Type B pancreatic cell (in vitro differentiated cells): ENCODE measurements around the gene PRDM16. TPM values are rescaled to one million over a fixed set of nuclear protein-coding genes. Genes with fewer than 3 reads are reported as not detected.
A peak's percentile ranks its signal among the peaks of the same experiment; 100 is the strongest.

Source experiments
- DNase-seq: peaks from one replicate; pipeline ENCODE4 v3.0.0; 2021; ENCODE audit warnings: mixed read lengths; ENCODE audit not compliant: unreplicated experiment; ENCODE audit errors: extremely low spot score
- H3K27ac Mint-ChIP-seq: 2 replicates; pipeline ENCODE4 v1.8.0; 2021; ENCODE audit warnings: mild to moderate bottlenecking, mixed read lengths
- H3K27me3 Mint-ChIP-seq: 2 replicates; pipeline ENCODE4 v1.8.0; 2021; ENCODE audit warnings: mixed read lengths
- H3K36me3 Mint-ChIP-seq: 2 replicates; pipeline ENCODE4 v1.8.0; 2021; ENCODE audit warnings: mixed read lengths
- H3K4me1 Mint-ChIP-seq: one replicate; pipeline ENCODE4 v1.8.0; 2021; ENCODE audit warnings: mixed read lengths; ENCODE audit not compliant: unreplicated experiment
- H3K4me3 Mint-ChIP-seq: 2 replicates; pipeline ENCODE4 v1.8.0; 2021; ENCODE audit warnings: mild to moderate bottlenecking, mixed read lengths
- H3K9me3 Mint-ChIP-seq: 2 replicates; pipeline ENCODE4 v1.8.0; 2021; ENCODE audit warnings: mixed read lengths
- CTCF ChIP-seq: fragments of 200-600 bp; sonication (generic); conservative IDR thresholded peaks from 2 replicates; pipeline ENCODE4 v1.5.0; 2021; ENCODE audit warnings: antibody characterized with exemption, mild to moderate bottlenecking
- total RNA-seq: library from RNA; stranded (reverse); gene quantifications from 2 replicates; pipeline ENCODE4 v1.2.1, GENCODE V29; 2021; ENCODE audit warnings: low replicate concordance

PRDM16 gene
- total RNA-seq, 1 donor from 2014 or later = 23.6 TPM

DNA sequence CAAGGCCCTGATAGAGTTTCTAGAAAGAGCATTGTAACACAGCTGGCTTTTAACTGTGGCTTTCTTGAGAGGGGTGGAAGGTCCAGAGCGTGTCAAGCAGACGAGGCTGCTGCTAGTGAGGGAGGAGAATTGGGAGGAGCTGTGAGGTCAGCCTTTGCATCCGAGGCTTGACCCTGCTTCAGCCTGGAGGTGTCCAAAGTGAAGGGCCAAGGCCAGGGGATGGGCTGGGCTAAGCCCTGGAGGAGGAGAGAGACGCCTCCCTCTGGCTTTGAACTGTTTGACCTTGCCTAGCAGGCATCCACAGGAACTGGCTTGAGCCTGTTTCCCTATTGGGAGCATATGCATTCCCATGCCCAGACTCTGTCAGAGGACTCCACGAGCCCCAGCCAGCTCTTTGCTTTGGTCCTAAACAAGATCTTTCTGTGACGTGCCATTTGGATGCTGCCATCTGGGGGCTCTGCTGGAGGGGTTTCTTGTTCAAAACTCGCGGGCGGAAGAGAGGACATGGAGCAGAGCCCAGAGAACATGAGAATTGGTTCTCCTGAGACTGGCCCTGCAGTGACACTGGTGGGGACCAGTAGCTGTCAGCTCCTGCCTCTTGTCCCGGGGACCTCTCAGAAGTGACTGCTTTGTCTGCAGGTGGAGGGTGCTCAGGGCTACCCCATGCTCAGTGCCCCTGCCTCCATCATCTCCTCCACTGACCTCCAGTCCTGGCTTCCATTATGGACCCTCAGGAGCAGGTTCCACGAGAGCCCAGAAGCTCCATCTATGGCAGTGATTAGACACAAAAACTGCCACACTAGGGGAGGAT is 42.2 kb upstream of the PRDM16 start:
- Mint-ChIP-seq H3K36me3 (no peaks in the 10 kb centered on the region), H3K4me1 (no peaks in the 10 kb centered on the region), H3K27ac (no peak overlapping the region), H3K9me3 (no peaks in the 10 kb centered on the region), H3K27me3 (no peaks in the 10 kb centered on the region), H3K4me3 (no peak overlapping the region)
- TF ChIP-seq CTCF = no peak
- peak; percentile 58 for DNase-seq

- Mint-ChIP-seq H3K27me3 (no peaks in the 10 kb centered on the region), H3K4me3 (no peak overlapping the region), H3K9me3 (no peaks in the 10 kb centered on the region), H3K4me1 (no peaks in the 10 kb centered on the region), H3K36me3 (no peaks in the 10 kb centered on the region), H3K27ac (no peak overlapping the region)
- no peak for TF ChIP-seq CTCF
- peak; percentile 66 for DNase-seq
These were observed 41.2 kb upstream of the PRDM16 start for GRCh38 chr1:3027611-3028371.

- no peak overlapping the region for H3K4me3 Mint-ChIP-seq
- H3K9me3 Mint-ChIP-seq = no peaks in the 10 kb centered on the region
- DNase-seq = peak; percentile 56
- H3K36me3 Mint-ChIP-seq = no peaks in the 10 kb centered on the region
- H3K27me3 Mint-ChIP-seq = no peaks in the 10 kb centered on the region
- no peaks in the 10 kb centered on the region for H3K4me1 Mint-ChIP-seq
- TF ChIP-seq CTCF = no peak
- H3K27ac Mint-ChIP-seq = no peak overlapping the region
These were observed 40.3 kb upstream of the PRDM16 start for GRCh38 chr1:3028531-3029282.

GRCh38 chr1:3029481-3029961 is 39.5 kb upstream of the PRDM16 start:
- peak; percentile 66 for DNase-seq
- Mint-ChIP-seq H3K27ac (no peak overlapping the region), H3K4me3 (no peak overlapping the region), H3K27me3 (peaks cover 4% of the 10 kb centered on the region), H3K36me3 (no peaks in the 10 kb centered on the region), H3K4me1 (no peaks in the 10 kb centered on the region), H3K9me3 (no peaks in the 10 kb centered on the region)
- TF ChIP-seq CTCF = no peak

GRCh38 chr1:3029991-3030662 is 38.9 kb upstream of the PRDM16 start:
- Mint-ChIP-seq H3K4me1 (no peaks in the 10 kb centered on the region), H3K4me3 (no peak overlapping the region), H3K9me3 (no peaks in the 10 kb centered on the region), H3K36me3 (no peaks in the 10 kb centered on the region), H3K27me3 (peaks cover 5% of the 10 kb centered on the region), H3K27ac (no peak overlapping the region)
- DNase-seq = peak; percentile 68
- TF ChIP-seq CTCF = no peak
